Suprapubic skin (tissue), 4 donors: ENCODE measurements around the gene PTGES2. TPM values are rescaled to one million over a fixed set of nuclear protein-coding genes. Genes with fewer than 3 reads are reported as not detected.

Source experiments
- DNase-seq, 2 donors: peaks; one replicate each; pipeline ENCODE4 v3.0.0-alpha.2; 2019; ENCODE audit warnings: low spot score in 2 of 2
- H3K27ac ChIP-seq: fragments of 200-600 bp; sonication (generic); one replicate; pipeline ENCODE4 v1.5.1; 2019
- H3K27me3 ChIP-seq: fragments of 200-600 bp; sonication (generic); one replicate; pipeline ENCODE4 v1.5.1; 2019
- H3K36me3 ChIP-seq: fragments of 200-600 bp; sonication (generic); one replicate; pipeline ENCODE4 v1.5.1; 2019
- H3K4me1 ChIP-seq: fragments of 200-600 bp; sonication (generic); one replicate; pipeline ENCODE4 v1.5.1; 2019
- H3K4me3 ChIP-seq: fragments of 200-600 bp; sonication (generic); one replicate; pipeline ENCODE4 v1.5.1; 2019; ENCODE audit warnings: mild to moderate bottlenecking
- H3K9me3 ChIP-seq: fragments of 200-600 bp; sonication (generic); one replicate; pipeline ENCODE4 v1.5.1; 2019
- EP300 ChIP-seq: sonication (generic); formaldehyde crosslinking; IDR thresholded peaks from one replicate; pipeline ENCODE4 v1.6.1; 2017; ENCODE audit warnings: antibody characterized with exemption
- POLR2A ChIP-seq, 2 donors: fragments of 450-650 bp; IDR thresholded peaks; one replicate each; pipeline ENCODE4 v1.6.1; 2017; ENCODE audit warnings: antibody characterized with exemption in 2 of 2, mild to moderate bottlenecking in 2 of 2, moderate library complexity in 2 of 2
- POLR2AphosphoS5 ChIP-seq, 3 donors: sonication (generic); formaldehyde crosslinking; IDR thresholded peaks; one replicate each; pipeline ENCODE4 v1.6.1; 2017; ENCODE audit warnings: antibody characterized with exemption in 3 of 3
- WGBS: methylation state at CpG from one replicate; pipeline ENCODE4 v1.1.5; 2018; 5-methylcytosine and 5-hydroxymethylcytosine counted together
- total RNA-seq, 4 donors: library from RNA; depleted of rRNA; stranded (reverse); fragments of >200 nt; gene quantifications; one replicate each; pipeline ENCODE4 v1.1.0, GENCODE V29; 2016
- TF ChIP-seq, protein P1 (sequence below), 2 donors: fragments of 200-600 bp in 1 of 2; fragments of 450-650 bp in 1 of 2; sonication (generic) in 1 of 2; IDR thresholded peaks; one replicate each; pipeline ENCODE4 v1.5.1; 2016 to 2019; ENCODE audit warnings: antibody characterized with exemption in 2 of 2, mild to moderate bottlenecking in 1 of 2, moderate library complexity in 1 of 2

The PTGES2 gene
- total RNA-seq, 4 donors from 2014 or later: 47.4 to 76.0 (median 55.9) TPM

DNA sequence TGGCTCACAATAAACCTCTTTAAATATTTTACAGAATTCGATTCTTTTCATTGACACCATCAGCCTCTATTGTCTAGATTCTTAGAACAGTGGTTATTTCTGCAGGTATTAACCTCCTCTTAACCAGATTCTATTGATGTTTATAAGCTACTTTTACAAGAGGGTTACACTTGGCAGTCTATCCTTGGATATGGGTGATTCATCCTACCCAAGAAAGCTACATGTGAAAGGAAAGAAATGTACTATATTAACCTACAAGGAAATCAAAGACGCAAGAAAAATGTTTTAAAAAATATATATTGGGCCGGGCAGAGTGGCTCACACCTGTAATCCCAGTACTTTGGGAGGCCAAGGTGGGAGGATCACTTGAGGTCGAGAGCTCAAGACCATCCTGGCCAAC, 42.8 kb downstream of the PTGES2 start:
- Histone ChIP-seq H3K4me1 (peaks cover 25% of the 10 kb centered on the region), H3K9me3 (no peaks in the 10 kb centered on the region), H3K27ac (no peak overlapping the region), H3K36me3 (no peaks in the 10 kb centered on the region), H3K4me3 (no peak overlapping the region), H3K27me3 (no peaks in the 10 kb centered on the region)
- TF ChIP-seq POLR2AphosphoS5 (IDR thresholded peaks at IDR 0.05): no peak
- WGBS: 92% methylated on average over 4 of the region's 4 CpGs
- no peak for DNase-seq

DNA sequence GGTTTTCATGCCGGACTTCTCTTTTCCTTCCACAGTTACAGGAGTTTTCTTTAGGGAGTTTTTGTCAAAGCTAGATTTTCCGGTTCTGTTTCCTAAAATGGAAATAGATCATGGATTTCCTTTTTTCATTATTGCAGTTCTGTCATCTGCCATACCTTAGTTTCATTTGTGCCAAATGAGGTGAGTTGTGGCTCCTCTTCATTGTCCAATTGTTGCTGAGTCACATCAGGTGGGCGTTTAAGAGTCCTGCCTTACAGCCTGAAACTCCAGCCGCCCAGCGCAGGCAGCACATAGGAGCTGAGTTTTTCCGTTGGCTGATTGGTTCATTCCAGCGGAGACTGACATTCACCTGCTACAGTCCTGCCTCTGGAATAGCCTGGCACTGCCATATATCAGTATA, 45.4 kb downstream of the PTGES2 start:
- no peaks in the 10 kb centered on the region for H3K27me3 ChIP-seq
- WGBS: 32% methylated on average over 7 of the region's 7 CpGs
- no peak for DNase-seq
- H3K36me3 ChIP-seq: no peaks in the 10 kb centered on the region
- peaks cover 47% of the 10 kb centered on the region for H3K4me1 ChIP-seq
- TF ChIP-seq POLR2AphosphoS5 (IDR thresholded peaks at IDR 0.05): no peak
- TF ChIP-seq, protein P1, sequence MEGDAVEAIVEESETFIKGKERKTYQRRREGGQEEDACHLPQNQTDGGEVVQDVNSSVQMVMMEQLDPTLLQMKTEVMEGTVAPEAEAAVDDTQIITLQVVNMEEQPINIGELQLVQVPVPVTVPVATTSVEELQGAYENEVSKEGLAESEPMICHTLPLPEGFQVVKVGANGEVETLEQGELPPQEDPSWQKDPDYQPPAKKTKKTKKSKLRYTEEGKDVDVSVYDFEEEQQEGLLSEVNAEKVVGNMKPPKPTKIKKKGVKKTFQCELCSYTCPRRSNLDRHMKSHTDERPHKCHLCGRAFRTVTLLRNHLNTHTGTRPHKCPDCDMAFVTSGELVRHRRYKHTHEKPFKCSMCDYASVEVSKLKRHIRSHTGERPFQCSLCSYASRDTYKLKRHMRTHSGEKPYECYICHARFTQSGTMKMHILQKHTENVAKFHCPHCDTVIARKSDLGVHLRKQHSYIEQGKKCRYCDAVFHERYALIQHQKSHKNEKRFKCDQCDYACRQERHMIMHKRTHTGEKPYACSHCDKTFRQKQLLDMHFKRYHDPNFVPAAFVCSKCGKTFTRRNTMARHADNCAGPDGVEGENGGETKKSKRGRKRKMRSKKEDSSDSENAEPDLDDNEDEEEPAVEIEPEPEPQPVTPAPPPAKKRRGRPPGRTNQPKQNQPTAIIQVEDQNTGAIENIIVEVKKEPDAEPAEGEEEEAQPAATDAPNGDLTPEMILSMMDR (IDR thresholded peaks at IDR 0.05): no peak
- no peak for TF ChIP-seq POLR2A (IDR thresholded peaks at IDR 0.05)
- TF ChIP-seq EP300: no peak
- no peaks in the 10 kb centered on the region for H3K9me3 ChIP-seq
- peak overlapping the region; percentile 79 for H3K27ac ChIP-seq
- H3K4me3 ChIP-seq: no peak overlapping the region

DNA sequence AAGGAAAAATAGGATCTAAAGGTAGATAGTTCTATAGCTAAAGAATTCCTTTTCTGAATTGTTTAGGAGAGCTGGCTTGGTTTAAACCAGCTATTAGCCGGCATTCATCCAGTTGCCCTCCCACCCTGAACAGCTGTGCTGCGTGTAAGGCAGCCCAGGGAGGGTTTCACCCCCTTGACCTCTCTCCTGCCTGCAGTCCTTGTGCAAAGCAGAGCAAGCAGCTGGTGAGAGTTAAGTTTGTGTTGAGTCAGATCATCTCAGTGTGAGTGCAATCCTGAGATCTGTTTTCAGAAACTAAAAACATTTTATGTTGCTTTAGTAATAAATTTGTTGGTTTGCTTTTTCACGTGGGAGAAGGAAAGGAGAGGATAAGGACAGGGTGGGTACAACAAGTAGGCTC, 46.5 kb downstream of the PTGES2 start:
- TF ChIP-seq, protein P1 (IDR thresholded peaks at IDR 0.05): no peak
- TF ChIP-seq POLR2AphosphoS5 (IDR thresholded peaks at IDR 0.05): no peak
- no peak for TF ChIP-seq POLR2A (IDR thresholded peaks at IDR 0.05)
- TF ChIP-seq EP300: no peak
- 48% methylated on average over 3 of the region's 3 CpGs for WGBS

DNA sequence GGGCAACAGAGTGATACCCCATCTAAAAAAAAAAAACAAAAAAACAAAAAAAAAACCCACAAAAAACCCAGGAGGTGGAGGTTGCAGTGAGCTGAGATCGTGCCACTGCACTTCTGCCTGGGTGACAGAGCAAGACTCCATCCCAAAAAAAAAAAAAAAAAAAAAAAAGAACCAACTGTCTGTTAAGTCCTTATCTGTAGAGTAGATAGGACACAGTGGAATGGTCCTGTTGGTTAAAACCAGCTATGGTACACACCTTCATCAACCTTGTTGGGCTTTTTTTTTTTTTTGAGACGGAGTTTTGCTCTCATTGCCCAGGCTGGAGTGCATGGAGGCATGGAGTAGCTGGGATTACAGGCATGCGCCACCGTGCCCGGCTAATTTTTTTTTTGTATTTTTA, 47.3 kb downstream of the PTGES2 start:
- DNase-seq: no peak
- H3K9me3 ChIP-seq: no peaks in the 10 kb centered on the region
- H3K4me1 ChIP-seq: peaks cover 49% of the 10 kb centered on the region
- H3K4me3 ChIP-seq: no peak overlapping the region
- H3K36me3 ChIP-seq: no peaks in the 10 kb centered on the region
- no peaks in the 10 kb centered on the region for H3K27me3 ChIP-seq
- no peak for TF ChIP-seq EP300
- no peak for TF ChIP-seq POLR2A (IDR thresholded peaks at IDR 0.05)
- TF ChIP-seq, protein P1 (IDR thresholded peaks at IDR 0.05): no peak
- no peak for TF ChIP-seq POLR2AphosphoS5 (IDR thresholded peaks at IDR 0.05)
- 94% methylated on average over 5 of the region's 5 CpGs for WGBS
- no peak overlapping the region for H3K27ac ChIP-seq

More for the DNA sequence above, 46.5 kb downstream of the PTGES2 start:
- H3K4me1 ChIP-seq: peaks cover 49% of the 10 kb centered on the region
- no peak for DNase-seq
- no peak overlapping the region for H3K4me3 ChIP-seq
- no peaks in the 10 kb centered on the region for H3K9me3 ChIP-seq
- H3K27me3 ChIP-seq: no peaks in the 10 kb centered on the region
- H3K27ac ChIP-seq: peak overlapping the region; percentile 79
- H3K36me3 ChIP-seq: no peaks in the 10 kb centered on the region

DNA sequence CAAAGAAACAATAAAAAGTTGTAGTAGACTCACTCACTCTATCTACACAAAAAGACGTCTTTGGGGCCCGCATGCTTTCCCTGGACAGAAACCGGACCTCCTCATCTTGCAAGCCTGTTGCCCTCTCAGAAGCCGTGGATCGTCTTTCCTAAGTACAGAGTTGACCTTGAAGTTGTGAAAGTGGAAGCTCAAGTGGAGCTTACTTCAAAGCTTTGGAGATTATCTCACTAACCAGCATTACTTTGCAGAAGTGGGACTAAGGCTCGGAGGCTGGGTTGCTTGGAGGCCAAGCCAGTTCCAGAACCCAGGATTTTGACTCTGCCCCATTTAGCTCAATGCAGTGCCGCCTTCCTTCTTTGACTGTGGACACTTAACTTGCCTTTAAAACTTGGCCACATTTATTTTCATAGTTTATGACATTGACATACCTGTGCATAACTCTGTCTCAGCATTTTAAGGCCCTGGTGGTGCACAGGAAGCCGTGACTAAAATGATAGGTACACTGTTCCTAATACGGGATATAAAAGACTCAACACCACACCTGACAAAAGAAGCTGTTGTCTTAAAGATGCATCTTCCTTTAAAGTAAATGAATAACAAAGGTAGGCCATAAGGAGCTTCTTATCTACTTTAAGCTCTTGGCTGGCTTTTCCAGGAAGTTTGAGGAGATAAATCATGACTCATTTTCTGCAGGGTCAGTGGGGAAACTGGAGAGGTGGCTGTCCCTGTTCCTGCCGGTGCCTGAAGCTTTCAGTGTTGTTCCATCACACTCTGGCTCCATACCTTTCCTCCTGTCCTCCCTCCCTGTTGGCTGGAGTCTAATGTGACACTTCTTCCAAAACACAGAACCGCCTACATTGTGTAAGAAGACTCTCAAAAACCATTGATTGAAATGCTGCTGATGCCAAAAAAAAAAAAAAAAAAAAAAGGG, 48.8 kb downstream of the PTGES2 start:
- Histone ChIP-seq H3K27ac (peak overlapping the region; percentile 33), H3K4me3 (no peak overlapping the region), H3K36me3 (no peaks in the 10 kb centered on the region), H3K4me1 (peaks cover 59% of the 10 kb centered on the region), H3K9me3 (no peaks in the 10 kb centered on the region), H3K27me3 (no peaks in the 10 kb centered on the region)
- DNase-seq: no peak
- 63% methylated on average over 11 of the region's 11 CpGs for WGBS
- TF ChIP-seq POLR2AphosphoS5 (IDR thresholded peaks at IDR 0.05) (no peak), POLR2A (IDR thresholded peaks at IDR 0.05) (no peak), EP300 (no peak)
- TF ChIP-seq, protein P1 (IDR thresholded peaks at IDR 0.05): no peak
